Omental fat pad (tissue), 4 donors: ENCODE data around the gene UTF1. TPM values are rescaled to one million over a fixed set of nuclear protein-coding genes. Genes with fewer than 3 reads are reported as not detected.

ENCODE experiments used
- ATAC-seq: fragments of 150-250 bp; one replicate; pipeline ENCODE4 v1.9.1; 2016; ENCODE audit warnings: mild to moderate bottlenecking, moderate library complexity; ENCODE audit not compliant: low FRiP score
- DNase-seq: peaks from one replicate; pipeline ENCODE4 v3.0.0-alpha.2; 2019; ENCODE audit warnings: low spot score
- total RNA-seq, 4 donors: library from RNA; depleted of rRNA; stranded (reverse); fragments of >200 nt; gene quantifications; one replicate each; pipeline ENCODE4 v1.1.0, GENCODE V29; 2016
- TF ChIP-seq, protein P1 (sequence below), 3 donors: fragments of 450-650 bp; IDR thresholded peaks; one replicate each; pipeline ENCODE4 v1.5.1; 2016 to 2017; ENCODE audit warnings: antibody characterized with exemption in 3 of 3, mild to moderate bottlenecking in 3 of 3, moderate library complexity in 2 of 3

Gene UTF1
- total RNA-seq, 4 donors from 2014 or later = not detected

DNA sequence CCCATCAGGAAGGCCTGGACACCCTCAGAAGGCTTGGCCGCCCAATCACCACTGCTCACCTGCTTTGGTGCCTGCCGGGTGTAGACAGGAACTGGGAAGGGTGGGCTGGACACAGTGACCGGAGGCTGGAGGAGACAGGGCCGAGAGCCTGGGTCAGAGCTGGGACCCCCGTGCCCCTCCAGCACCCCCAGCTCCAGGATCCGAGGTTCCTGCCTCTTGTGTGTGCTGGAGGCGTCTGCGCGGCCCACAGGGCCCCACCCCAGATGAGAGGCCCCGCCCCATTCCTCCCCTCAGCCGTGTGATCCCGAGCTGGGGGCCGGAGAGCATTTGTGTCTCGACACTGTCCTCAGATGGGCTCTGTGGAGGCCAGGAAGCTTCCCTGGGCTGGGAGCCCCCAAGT, 37.3 kb downstream of the UTF1 start:
- DNase-seq = no peak
- TF ChIP-seq, protein P1, sequence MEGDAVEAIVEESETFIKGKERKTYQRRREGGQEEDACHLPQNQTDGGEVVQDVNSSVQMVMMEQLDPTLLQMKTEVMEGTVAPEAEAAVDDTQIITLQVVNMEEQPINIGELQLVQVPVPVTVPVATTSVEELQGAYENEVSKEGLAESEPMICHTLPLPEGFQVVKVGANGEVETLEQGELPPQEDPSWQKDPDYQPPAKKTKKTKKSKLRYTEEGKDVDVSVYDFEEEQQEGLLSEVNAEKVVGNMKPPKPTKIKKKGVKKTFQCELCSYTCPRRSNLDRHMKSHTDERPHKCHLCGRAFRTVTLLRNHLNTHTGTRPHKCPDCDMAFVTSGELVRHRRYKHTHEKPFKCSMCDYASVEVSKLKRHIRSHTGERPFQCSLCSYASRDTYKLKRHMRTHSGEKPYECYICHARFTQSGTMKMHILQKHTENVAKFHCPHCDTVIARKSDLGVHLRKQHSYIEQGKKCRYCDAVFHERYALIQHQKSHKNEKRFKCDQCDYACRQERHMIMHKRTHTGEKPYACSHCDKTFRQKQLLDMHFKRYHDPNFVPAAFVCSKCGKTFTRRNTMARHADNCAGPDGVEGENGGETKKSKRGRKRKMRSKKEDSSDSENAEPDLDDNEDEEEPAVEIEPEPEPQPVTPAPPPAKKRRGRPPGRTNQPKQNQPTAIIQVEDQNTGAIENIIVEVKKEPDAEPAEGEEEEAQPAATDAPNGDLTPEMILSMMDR (IDR thresholded peaks at IDR 0.05) = no peak
- ATAC-seq = no peak

DNA sequence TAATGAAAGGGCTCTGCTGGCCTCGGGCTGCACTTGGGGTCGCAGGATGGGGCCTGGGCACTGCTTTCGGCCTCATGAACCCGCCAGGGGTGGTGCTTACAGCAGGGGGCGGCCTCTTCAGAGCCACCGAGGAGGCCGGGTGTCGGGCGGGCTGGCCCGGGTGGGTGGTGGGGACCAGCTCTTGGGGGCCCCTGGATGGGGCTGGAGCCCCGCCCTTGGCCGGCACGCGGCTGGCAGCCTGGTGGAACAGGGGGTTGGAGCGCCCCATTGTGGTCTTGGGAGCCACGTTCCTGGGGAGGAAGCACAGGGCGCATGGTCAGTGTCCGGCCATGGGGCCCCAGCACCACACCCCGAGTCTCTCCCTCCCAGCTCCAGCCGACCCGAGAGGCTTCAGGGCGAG, 37.8 kb downstream of the UTF1 start:
- TF ChIP-seq, protein P1 (IDR thresholded peaks at IDR 0.05) = no peak
- DNase-seq = no peak
- no peak for ATAC-seq

DNA sequence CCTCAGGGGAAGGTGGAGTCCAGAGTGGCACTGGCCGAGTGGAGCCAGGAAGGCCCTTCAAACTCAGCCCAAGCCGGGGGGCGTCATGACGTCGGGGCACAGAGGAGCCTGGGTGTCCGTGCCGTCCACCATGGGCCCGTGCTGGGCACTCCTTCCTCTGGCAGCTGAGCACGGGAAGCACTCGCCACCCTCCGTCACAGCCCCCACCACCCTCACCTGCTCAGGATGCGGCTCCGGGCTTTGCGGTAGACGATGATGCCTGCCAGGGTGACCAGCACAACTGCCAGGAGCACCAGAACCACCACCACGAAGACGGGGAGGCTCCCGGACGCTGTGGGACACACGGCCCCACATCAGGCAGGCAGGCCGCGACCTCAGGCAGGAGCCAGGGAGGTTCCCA, 38.5 kb downstream of the UTF1 start:
- TF ChIP-seq, protein P1 (IDR thresholded peaks at IDR 0.05) = no peak
- ATAC-seq (no peak), DNase-seq (no peak)

DNA sequence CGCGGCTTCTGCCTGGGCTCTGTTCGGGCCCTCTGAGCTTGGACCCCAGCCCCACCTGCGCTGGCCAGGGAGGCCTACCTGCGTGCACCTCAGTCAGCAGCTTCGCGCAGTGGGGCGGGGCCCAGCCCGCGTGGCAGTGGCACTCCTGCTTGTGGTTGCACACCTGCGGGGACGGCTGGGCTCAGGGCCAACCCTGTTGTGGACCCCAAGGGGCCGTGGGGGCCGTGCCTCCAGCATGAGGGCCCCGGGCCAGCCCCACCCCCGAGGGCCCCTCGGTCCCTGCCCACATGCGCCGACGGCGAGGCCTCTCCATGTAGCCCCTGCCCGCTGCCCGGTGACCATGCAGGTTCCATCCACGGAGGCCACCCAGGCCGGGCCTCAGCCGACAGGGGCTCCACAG, 39.4 kb downstream of the UTF1 start:
- DNase-seq (no peak), ATAC-seq (no peak)
- TF ChIP-seq, protein P1 (IDR thresholded peaks at IDR 0.05) = no peak

DNA sequence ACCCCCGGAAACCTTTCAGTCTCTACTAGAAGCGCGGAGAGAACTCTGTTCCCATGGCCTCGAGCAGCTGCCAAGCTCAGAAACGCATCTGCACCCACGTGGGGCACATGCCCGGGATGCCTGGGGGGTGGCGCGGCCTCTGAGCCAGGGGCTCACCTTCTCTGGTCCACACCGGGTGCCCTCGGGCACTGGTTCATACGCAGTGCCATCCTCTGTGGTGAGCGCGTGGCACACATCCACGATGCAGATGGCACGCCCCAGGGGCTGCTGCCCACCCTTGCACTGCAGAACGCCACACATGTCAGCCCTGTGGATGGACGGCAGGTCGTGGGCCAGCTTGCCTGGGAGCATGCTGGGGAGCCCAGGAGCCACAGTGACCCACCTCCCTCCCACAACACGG, 40.2 kb downstream of the UTF1 start:
- TF ChIP-seq, protein P1 (IDR thresholded peaks at IDR 0.05) = no peak
- ATAC-seq (no peak), DNase-seq (no peak)

DNA sequence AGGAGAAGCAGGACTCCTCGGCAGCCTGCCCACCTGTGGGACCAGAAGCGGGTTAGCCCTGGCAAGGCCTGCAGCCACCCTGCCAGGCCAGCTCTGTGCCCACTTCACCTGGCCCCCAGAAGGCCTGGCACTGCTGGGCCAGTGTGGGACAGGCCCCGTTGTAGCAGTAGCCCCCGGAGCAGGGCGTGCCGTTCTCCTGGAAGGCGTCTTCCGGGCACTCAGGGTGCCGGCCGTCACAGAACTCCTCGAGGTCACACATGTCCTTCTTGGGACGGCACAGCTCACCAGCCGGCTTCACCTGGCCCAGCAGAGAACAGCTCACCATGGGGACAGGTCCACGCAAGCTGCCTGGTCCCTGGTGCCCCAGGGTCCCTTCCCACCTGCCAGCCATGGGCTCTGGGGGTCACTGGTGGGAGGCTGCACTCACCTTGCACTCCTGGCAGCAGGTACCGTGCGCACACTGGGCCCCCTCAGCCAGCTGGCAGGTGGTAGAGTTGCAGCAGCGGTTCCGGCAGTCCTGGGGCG, 40.8 kb downstream of the UTF1 start:
- no peak for DNase-seq
- TF ChIP-seq, protein P1 (IDR thresholded peaks at IDR 0.05) = no peak
- no peak for ATAC-seq

DNA sequence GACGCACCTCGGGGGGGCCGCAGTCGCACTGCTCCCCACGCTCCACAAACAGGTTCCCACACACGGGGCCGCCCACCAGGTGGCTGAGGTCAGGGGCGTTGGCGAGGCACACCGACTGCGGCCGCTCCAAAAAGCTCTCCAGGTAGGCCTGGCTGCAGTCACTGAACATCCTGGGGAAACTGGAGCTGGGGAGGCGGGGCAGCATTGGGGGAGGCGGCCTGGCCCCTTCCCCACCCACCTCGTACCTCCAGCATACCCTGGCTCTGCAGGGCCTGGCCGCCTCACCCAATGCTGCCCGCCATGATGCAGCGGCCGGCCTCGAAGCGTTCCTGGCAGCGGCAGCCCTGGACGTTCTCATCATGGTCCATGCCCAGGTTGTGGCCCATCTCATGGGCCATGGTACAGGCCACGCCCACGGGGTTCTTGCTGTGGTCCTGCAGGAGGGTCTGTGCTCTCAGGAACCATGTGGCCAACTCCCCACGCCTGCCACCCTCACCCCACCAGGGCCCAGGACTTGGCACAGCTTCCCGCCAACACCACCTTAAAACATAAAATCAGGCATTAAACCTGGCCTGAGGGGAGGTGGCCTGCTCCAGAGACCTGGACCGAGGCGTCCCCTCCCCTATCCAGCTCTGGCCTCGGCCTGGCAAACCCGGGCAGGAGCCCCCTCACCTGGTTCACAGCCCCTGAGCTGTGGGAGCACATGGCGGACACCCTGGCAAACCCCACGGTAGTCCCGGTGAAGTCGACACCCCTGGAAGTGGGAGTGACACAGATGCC, 41.7 kb downstream of the UTF1 start:
- TF ChIP-seq, protein P1 (IDR thresholded peaks at IDR 0.05) = no peak
- no peak for DNase-seq
- no peak for ATAC-seq
